Endothelial cell of umbilical vein (primary cell): Measurements from ENCODE around the gene SFT2D3. TPM values are rescaled to one million over a fixed set of nuclear protein-coding genes. Genes with fewer than 3 reads are reported as not detected.

Source experiments
- BruUV-seq: library from RNA; stranded (reverse); fragments of 400-500 nt; replicated peaks from 2 replicates; lab custom pipeline; 2021; lab: Mats Ljungman, UMichigan
- CTCF ChIA-PET: fragments of 300-600, 350-600 bp; sonication (Branson Sonifier 250); formaldehyde crosslinking; loops from one replicate; lab custom pipeline; 2021; ENCODE audit warnings: antibody characterized with exemption, inconsistent platforms; lab: Charles Lee
- POLR2A ChIA-PET: fragments of 300-600, 350-600 bp; sonication (Branson Sonifier 250); formaldehyde crosslinking; loops from one replicate; lab custom pipeline; 2021; ENCODE audit warnings: antibody characterized with exemption, inconsistent platforms; lab: Charles Lee
- DNase-seq: peaks from one replicate; pipeline ENCODE4 v3.0.0-alpha.2; 2011; ENCODE audit warnings: low read depth, low spot score
- FAIRE-seq: peaks from 2 replicates; lab custom pipeline; 2011; peaks lifted over from hg19 to GRCh38; lab: Jason Lieb, UNC
- H2AFZ ChIP-seq: 2 replicates; pipeline ENCODE4 v1.6.0; 2012; ENCODE audit warnings: low read depth, low read length, control low read depth, inconsistent platforms
- H3K27ac ChIP-seq: 2 replicates; pipeline ENCODE4 v1.5.1; 2011; ENCODE audit warnings: low read depth, mild to moderate bottlenecking, control low read depth, low read length, moderate library complexity; ENCODE audit not compliant: insufficient read depth
- H3K27me3 ChIP-seq, 2 experiments: 2 replicates each; pipeline versions ENCODE4 v1.6.0 to v1.6.1; 2011; ENCODE audit warnings: low read length in 2 of 2, mixed read lengths in 1 of 2; ENCODE audit not compliant: control insufficient read depth in 2 of 2, insufficient read depth in 2 of 2
- H3K36me3 ChIP-seq, 2 experiments: 2 replicates in 1 of 2; 3 replicates in 1 of 2; pipeline ENCODE4 v1.5.1; 2011; ENCODE audit warnings: low read length in 2 of 2, mild to moderate bottlenecking in 1 of 2, moderate library complexity in 1 of 2; ENCODE audit not compliant: control insufficient read depth in 2 of 2, insufficient read depth in 2 of 2; ENCODE audit errors: extremely low read depth in 1 of 2
- H3K4me1 ChIP-seq: 3 replicates; pipeline ENCODE4 v1.5.1; 2011; ENCODE audit warnings: mild to moderate bottlenecking, low read length; ENCODE audit not compliant: control insufficient read depth, insufficient read depth; ENCODE audit errors: extremely low read depth
- H3K4me2 ChIP-seq: 2 replicates; pipeline ENCODE4 v1.6.1; 2011; ENCODE audit warnings: low read length, control low read depth, mixed read lengths; ENCODE audit not compliant: insufficient read depth
- H3K4me3 ChIP-seq, 3 experiments: fragments of 200-600 bp in 1 of 3; sonication (generic), shearing (Covaris generic) in 1 of 3; replicated peaks in 1 of 3; 2 replicates each; pipeline ENCODE4 v1.5.1; 2011 to 2016; ENCODE audit warnings: control low read depth in 3 of 3, low read length in 3 of 3, mild to moderate bottlenecking in 2 of 3, inconsistent platforms in 1 of 3, low read depth in 1 of 3, moderate library complexity in 1 of 3; ENCODE audit not compliant: insufficient read depth in 1 of 3
- H3K79me2 ChIP-seq: 2 replicates; pipeline ENCODE4 v1.6.0; 2012; ENCODE audit warnings: low read length, inconsistent platforms; ENCODE audit not compliant: control insufficient read depth, insufficient read depth
- H3K9ac ChIP-seq: replicated peaks from 2 replicates; pipeline ENCODE3; 2011; ENCODE audit warnings: low read length, control low read depth; ENCODE audit not compliant: insufficient read depth; ENCODE audit errors: extremely low read depth
- H3K9me1 ChIP-seq: replicated peaks from 3 replicates; pipeline ENCODE4 v1.6.0; 2011; ENCODE audit warnings: mild to moderate bottlenecking, low read length; ENCODE audit not compliant: control insufficient read depth, insufficient read depth; ENCODE audit errors: extremely low read depth
- H3K9me3 ChIP-seq: replicated peaks from 2 replicates; pipeline ENCODE4 v1.5.1; 2012; ENCODE audit warnings: low read length, inconsistent platforms; ENCODE audit not compliant: control insufficient read depth, insufficient read depth
- H4K20me1 ChIP-seq: replicated peaks from 2 replicates; pipeline ENCODE3; 2011; ENCODE audit warnings: mild to moderate bottlenecking, low read length; ENCODE audit not compliant: control insufficient read depth, insufficient read depth; ENCODE audit errors: extremely low read depth
- EZH2 ChIP-seq: IDR thresholded peaks from 2 replicates; pipeline ENCODE4 v1.6.1; 2012; ENCODE audit warnings: borderline replicate concordance, low read depth, mild to moderate bottlenecking, moderate library complexity, low read length, inconsistent platforms; ENCODE audit not compliant: severe bottlenecking
- FOS ChIP-seq: IDR thresholded peaks from 2 replicates; pipeline ENCODE4 v1.6.1; 2011; ENCODE audit warnings: mild to moderate bottlenecking, low read length, moderate library complexity, borderline replicate concordance; ENCODE audit not compliant: insufficient read depth
- MAX ChIP-seq: IDR thresholded peaks from 2 replicates; pipeline ENCODE4 v1.6.1; 2011; ENCODE audit not compliant: insufficient read depth, insufficient read length
- MYC ChIP-seq: IDR thresholded peaks from one replicate; pipeline ENCODE4 v1.6.1; 2011; ENCODE audit warnings: mild to moderate bottlenecking, low read depth, low read length
- POLR2AphosphoS5 ChIP-seq: IDR thresholded peaks from 2 replicates; pipeline ENCODE4 v1.6.1; 2012; ENCODE audit warnings: low read depth, mild to moderate bottlenecking, control low read depth, low read length, moderate library complexity; ENCODE audit not compliant: insufficient read depth
- dilution Hi-C: fragments of 300-500 bp; cut with MboI; formaldehyde crosslinking; loops from one replicate; pipeline ENCODE4 v1.15.0; 2019; ENCODE audit warnings: low sequenced_read_pairs; ENCODE audit not compliant: extremely low pct_ligation_motif_present
- intact Hi-C: fragments of 100-400 bp; cut with micrococcal nuclease; formaldehyde crosslinking; loops from one replicate; pipeline ENCODE4 v1.10.0; 2022
- polyA plus RNA-seq, 4 experiments: library from polyadenylated mRNA; depleted of rRNA in 3 of 4; stranded (reverse) in 3 of 4; unstranded in 1 of 4; fragments of >200 nt; gene quantifications; 2 replicates each; pipeline versions ENCODE4 v1.2.1 to v1.2.3, GENCODE V29; 2011 to 2012; ENCODE audit warnings: missing spikeins in 1 of 4
- total RNA-seq: library from RNA; stranded (reverse); gene quantifications from 2 replicates; pipeline ENCODE4 v1.2.3, GENCODE V29; 2021

Gene SFT2D3
- total and polyA plus RNA-seq, 2 donors (not counting 3 experiments of a cell fraction or from before 2014, with no cell fraction given) = 4.5 to 4.7 TPM

GRCh38 chr2:127721311-127721977 lies 20.1 kb downstream of the SFT2D3 start:
- Histone ChIP-seq H3K9me1 (no peaks in the 10 kb centered on the region), H2AFZ (no peak overlapping the region), H4K20me1 (no peaks in the 10 kb centered on the region), H3K4me2 (no peak overlapping the region), H3K9ac (no peak overlapping the region), H3K9me3 (no peaks in the 10 kb centered on the region), H3K79me2 (no peaks in the 10 kb centered on the region), H3K36me3 (peaks cover 16 to 25% of the 10 kb centered on the region in 2 experiments), H3K27ac (no peak overlapping the region), H3K4me1 (no peaks in the 10 kb centered on the region), H3K4me3 (no peak overlapping the region), H3K27me3 (no peaks in the 10 kb centered on the region)
- TF ChIP-seq MAX = no peak
- TF ChIP-seq FOS = no peak
- TF ChIP-seq POLR2AphosphoS5 = no peak
- no peak for TF ChIP-seq MYC
- no peak for FAIRE-seq
- BruUV-seq = no TSS peak
- intact Hi-C loops (no loop called here), dilution Hi-C loops (no loop called here)
- DNase-seq = no peak
- ChIA-PET CTCF (no interaction called here), POLR2A (no interaction called here)

- Histone ChIP-seq H4K20me1 (no peaks in the 10 kb centered on the region), H3K9me3 (no peaks in the 10 kb centered on the region), H3K4me3 (no peak overlapping the region), H3K27me3 (no peaks in the 10 kb centered on the region), H3K4me2 (no peak overlapping the region), H2AFZ (no peak overlapping the region), H3K9ac (no peak overlapping the region), H3K36me3 (peaks cover 14 to 25% of the 10 kb centered on the region in 2 experiments), H3K4me1 (no peaks in the 10 kb centered on the region), H3K9me1 (no peaks in the 10 kb centered on the region), H3K79me2 (no peaks in the 10 kb centered on the region), H3K27ac (no peak overlapping the region)
- dilution Hi-C loops (no loop called here), intact Hi-C loops (no loop called here)
- ChIA-PET CTCF (no interaction called here), POLR2A (no interaction called here)
- BruUV-seq = no TSS peak
- no peak for DNase-seq
- no peak for FAIRE-seq
- no peak for TF ChIP-seq EZH2
- peak; percentile 41 for TF ChIP-seq FOS
Observed at GRCh38 chr2:127721978-127722355, 20.7 kb downstream of the SFT2D3 start.
